Peyer's patch (tissue), 4 donors: ENCODE measurements around the gene OTOP3.

Source experiments
- POLR2A ChIP-seq, 2 donors: fragments of 450-650 bp; IDR thresholded peaks; one replicate each; pipeline ENCODE4 v1.5.1; 2017; ENCODE audit warnings: antibody characterized with exemption in 2 of 2, mild to moderate bottlenecking in 2 of 2, moderate library complexity in 2 of 2
- TF ChIP-seq, protein P1 (sequence below), 6 experiments: fragments of 450-650 bp in 4 of 6; fragments of 200-600 bp in 2 of 6; sonication (generic) in 1 of 6; IDR thresholded peaks; one replicate each; pipeline ENCODE4 v1.5.1; 2017 to 2019; ENCODE audit warnings: antibody characterized with exemption in 6 of 6, mild to moderate bottlenecking in 3 of 6, moderate library complexity in 1 of 6

DNA sequence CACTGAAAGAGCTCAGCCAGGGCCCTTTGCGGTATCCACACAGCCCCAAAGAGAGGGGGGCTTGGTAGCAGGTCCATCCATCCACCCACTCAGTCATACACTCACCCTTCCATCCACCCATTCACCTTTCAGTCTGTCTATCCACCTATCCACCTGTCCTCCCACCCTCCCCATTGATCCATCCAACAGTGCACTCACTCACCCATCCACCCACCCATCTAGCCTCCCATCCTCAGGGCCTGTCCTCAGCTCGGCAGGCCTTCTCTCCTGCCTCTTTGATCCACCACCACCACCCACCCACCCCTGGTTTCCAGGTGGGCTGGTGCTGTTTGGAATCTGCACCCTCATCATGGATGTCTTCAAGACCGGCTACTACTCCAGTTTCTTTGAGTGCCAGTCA is 10.5 kb upstream of the OTOP3 start:
- TF ChIP-seq, protein P1, sequence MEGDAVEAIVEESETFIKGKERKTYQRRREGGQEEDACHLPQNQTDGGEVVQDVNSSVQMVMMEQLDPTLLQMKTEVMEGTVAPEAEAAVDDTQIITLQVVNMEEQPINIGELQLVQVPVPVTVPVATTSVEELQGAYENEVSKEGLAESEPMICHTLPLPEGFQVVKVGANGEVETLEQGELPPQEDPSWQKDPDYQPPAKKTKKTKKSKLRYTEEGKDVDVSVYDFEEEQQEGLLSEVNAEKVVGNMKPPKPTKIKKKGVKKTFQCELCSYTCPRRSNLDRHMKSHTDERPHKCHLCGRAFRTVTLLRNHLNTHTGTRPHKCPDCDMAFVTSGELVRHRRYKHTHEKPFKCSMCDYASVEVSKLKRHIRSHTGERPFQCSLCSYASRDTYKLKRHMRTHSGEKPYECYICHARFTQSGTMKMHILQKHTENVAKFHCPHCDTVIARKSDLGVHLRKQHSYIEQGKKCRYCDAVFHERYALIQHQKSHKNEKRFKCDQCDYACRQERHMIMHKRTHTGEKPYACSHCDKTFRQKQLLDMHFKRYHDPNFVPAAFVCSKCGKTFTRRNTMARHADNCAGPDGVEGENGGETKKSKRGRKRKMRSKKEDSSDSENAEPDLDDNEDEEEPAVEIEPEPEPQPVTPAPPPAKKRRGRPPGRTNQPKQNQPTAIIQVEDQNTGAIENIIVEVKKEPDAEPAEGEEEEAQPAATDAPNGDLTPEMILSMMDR (IDR thresholded peaks at IDR 0.05), result no peak
- TF ChIP-seq POLR2A (IDR thresholded peaks at IDR 0.05), result no peak
